Measurements from ENCODE around the gene EEPD1.

DNA sequence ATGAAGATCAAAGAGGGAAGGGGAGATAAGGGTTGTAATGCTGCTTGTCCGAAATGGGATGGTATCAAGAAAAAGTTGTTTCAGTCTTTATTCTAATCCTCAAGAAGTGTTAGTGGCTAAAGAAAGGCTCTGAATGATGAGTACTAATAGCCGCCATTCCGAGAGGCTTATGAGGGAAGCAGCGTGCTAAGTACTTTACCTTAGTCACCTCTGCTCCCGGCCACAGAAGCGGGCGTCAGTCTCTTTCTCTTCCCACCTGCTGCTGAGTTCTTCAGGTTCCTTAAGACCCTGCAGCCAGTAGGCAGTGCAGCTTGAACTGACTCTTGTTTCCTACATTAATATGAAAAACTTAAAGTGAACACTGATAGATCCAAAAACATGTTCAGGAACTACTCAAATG lies 73.1 kb downstream of the EEPD1 start:
- TF ChIP-seq, protein P1, sequence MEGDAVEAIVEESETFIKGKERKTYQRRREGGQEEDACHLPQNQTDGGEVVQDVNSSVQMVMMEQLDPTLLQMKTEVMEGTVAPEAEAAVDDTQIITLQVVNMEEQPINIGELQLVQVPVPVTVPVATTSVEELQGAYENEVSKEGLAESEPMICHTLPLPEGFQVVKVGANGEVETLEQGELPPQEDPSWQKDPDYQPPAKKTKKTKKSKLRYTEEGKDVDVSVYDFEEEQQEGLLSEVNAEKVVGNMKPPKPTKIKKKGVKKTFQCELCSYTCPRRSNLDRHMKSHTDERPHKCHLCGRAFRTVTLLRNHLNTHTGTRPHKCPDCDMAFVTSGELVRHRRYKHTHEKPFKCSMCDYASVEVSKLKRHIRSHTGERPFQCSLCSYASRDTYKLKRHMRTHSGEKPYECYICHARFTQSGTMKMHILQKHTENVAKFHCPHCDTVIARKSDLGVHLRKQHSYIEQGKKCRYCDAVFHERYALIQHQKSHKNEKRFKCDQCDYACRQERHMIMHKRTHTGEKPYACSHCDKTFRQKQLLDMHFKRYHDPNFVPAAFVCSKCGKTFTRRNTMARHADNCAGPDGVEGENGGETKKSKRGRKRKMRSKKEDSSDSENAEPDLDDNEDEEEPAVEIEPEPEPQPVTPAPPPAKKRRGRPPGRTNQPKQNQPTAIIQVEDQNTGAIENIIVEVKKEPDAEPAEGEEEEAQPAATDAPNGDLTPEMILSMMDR (IDR thresholded peaks at IDR 0.05): no peak
- no peak for TF ChIP-seq POLR2A (IDR thresholded peaks at IDR 0.05)
